A673 (cell line): ENCODE data around the gene COL4A1.

Experiments
- EZH2 ChIP-seq: fragments of 200-600 bp; sonication (generic); IDR thresholded peaks from 2 replicates; pipeline ENCODE4 v1.6.1; 2017; ENCODE audit warnings: borderline replicate concordance, low read depth, mild to moderate bottlenecking, mixed read lengths, antibody characterized with exemption, low read length; ENCODE audit not compliant: poor library complexity, severe bottlenecking
- TF ChIP-seq, protein P1 (sequence below): fragments of 300-800, 200-600 bp; sonication (generic); conservative IDR thresholded peaks from 2 replicates; pipeline ENCODE4 v1.5.1; 2017; ENCODE audit warnings: low read depth, mild to moderate bottlenecking, antibody characterized with exemption, low read length, moderate library complexity, mixed read lengths

DNA sequence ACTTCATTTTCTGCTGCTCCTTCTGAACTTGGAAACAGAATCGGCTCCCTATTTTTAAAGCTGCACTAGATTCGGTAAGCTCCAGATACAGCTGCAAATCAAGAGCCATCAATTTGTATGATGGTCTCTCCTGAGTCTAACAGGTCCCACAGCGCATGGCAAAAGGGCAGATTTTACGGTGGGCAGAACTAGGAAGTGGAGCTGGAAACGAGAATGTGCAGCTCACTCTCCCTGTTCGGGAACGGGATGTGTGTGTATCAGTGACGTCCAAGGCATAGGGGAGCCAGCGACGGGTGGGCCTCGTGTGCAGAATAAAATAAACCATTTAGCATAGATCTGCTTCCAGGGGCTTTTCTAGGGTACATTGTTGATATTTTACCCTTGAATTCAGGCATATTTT, 74.2 kb downstream of the COL4A1 start:
- TF ChIP-seq, protein P1, sequence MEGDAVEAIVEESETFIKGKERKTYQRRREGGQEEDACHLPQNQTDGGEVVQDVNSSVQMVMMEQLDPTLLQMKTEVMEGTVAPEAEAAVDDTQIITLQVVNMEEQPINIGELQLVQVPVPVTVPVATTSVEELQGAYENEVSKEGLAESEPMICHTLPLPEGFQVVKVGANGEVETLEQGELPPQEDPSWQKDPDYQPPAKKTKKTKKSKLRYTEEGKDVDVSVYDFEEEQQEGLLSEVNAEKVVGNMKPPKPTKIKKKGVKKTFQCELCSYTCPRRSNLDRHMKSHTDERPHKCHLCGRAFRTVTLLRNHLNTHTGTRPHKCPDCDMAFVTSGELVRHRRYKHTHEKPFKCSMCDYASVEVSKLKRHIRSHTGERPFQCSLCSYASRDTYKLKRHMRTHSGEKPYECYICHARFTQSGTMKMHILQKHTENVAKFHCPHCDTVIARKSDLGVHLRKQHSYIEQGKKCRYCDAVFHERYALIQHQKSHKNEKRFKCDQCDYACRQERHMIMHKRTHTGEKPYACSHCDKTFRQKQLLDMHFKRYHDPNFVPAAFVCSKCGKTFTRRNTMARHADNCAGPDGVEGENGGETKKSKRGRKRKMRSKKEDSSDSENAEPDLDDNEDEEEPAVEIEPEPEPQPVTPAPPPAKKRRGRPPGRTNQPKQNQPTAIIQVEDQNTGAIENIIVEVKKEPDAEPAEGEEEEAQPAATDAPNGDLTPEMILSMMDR, result no peak
- no peak for TF ChIP-seq EZH2
